Midbrain (tissue), 1 donor: ENCODE results near the gene GCKR.

Experiments
- DNase-seq: peaks from one replicate; lab custom pipeline; 2025; lab: John Stamatoyannopoulos, UW

The GCKR gene

GRCh38 chr2:27572998-27573429 lies 76.4 kb downstream of the GCKR start:
- DNase-seq = no peak
